ENCODE results near the gene PATJ.
A peak's percentile ranks its signal among the peaks of the same experiment; 100 is the strongest.
"Not testable (repeated sequence)": the region's sequence is repeated elsewhere in the genome, so short reads cannot be mapped to it uniquely, and the experiment has no call there.

Gene PATJ

GRCh38 chr1:61950418-61950817, 208.1 kb downstream of the PATJ start:
- no peak for DNase-seq (ENCODE audit: insufficient read length, low spot score)
- TF ChIP-seq POLR2A (IDR thresholded peaks at IDR 0.05; ENCODE audit: low read depth, low read length), result no peak
- peak; percentile 82 for FAIRE-seq

- FAIRE-seq, result peak; percentile 60
- no peak for DNase-seq (ENCODE audit: insufficient read length, low spot score)
- no peak for TF ChIP-seq POLR2A (IDR thresholded peaks at IDR 0.05; ENCODE audit: low read depth, low read length)
Measured at GRCh38 chr1:61951731-61952580, 209.7 kb downstream of the PATJ start.

GRCh38 chr1:61952675-61953074, 210.4 kb downstream of the PATJ start:
- TF ChIP-seq POLR2A (IDR thresholded peaks at IDR 0.05; ENCODE audit: low read depth, low read length), result no peak
- no peak for FAIRE-seq
- DNase-seq (ENCODE audit: insufficient read length, low spot score), result no peak

- FAIRE-seq, result no peak
- DNase-seq (ENCODE audit: insufficient read length, low spot score), result no peak
Measured at GRCh38 chr1:61953076-61953789, 211.0 kb downstream of the PATJ start.

GRCh38 chr1:61953790-61954150, 211.5 kb downstream of the PATJ start:
- FAIRE-seq (no peak), DNase-seq (ENCODE audit: insufficient read length, low spot score) (no peak)
- no peak for TF ChIP-seq POLR2A (IDR thresholded peaks at IDR 0.05; ENCODE audit: low read depth, low read length)

More at GRCh38 chr1:61953076-61953789, 211.0 kb downstream of the PATJ start:
- no peak for TF ChIP-seq POLR2A (IDR thresholded peaks at IDR 0.05; ENCODE audit: low read depth, low read length)

- DNase-seq (ENCODE audit: insufficient read length, low spot score) (no peak), FAIRE-seq (no peak)
- TF ChIP-seq POLR2A (IDR thresholded peaks at IDR 0.05; ENCODE audit: low read depth, low read length), result no peak
Measured at GRCh38 chr1:61955261-61955660, 213.0 kb downstream of the PATJ start.

- DNase-seq (ENCODE audit: insufficient read length, low spot score) (no peak), FAIRE-seq (no peak)
- TF ChIP-seq POLR2A (IDR thresholded peaks at IDR 0.05; ENCODE audit: low read depth, low read length), result no peak
Measured at GRCh38 chr1:61956016-61956645, 213.9 kb downstream of the PATJ start.

GRCh38 chr1:61956784-61957183, 214.5 kb downstream of the PATJ start:
- TF ChIP-seq POLR2A (IDR thresholded peaks at IDR 0.05; ENCODE audit: low read depth, low read length), result no peak
- DNase-seq (ENCODE audit: insufficient read length, low spot score) (no peak), FAIRE-seq (no peak)

GRCh38 chr1:61961009-61961408, 218.7 kb downstream of the PATJ start:
- no peak for TF ChIP-seq POLR2A (IDR thresholded peaks at IDR 0.05; ENCODE audit: low read depth, low read length)
- FAIRE-seq, result no peak
- no peak for DNase-seq (ENCODE audit: insufficient read length, low spot score)

- no peak for DNase-seq (ENCODE audit: insufficient read length, low spot score)
- TF ChIP-seq POLR2A (IDR thresholded peaks at IDR 0.05; ENCODE audit: low read depth, low read length), result no peak
- no peak for FAIRE-seq
Measured at GRCh38 chr1:61962631-61963030, 220.4 kb downstream of the PATJ start.

GRCh38 chr1:61966450-61967225, 224.4 kb downstream of the PATJ start:
- FAIRE-seq; DNase-seq (ENCODE audit: insufficient read length, low spot score): not testable (repeated sequence)

- DNase-seq (ENCODE audit: insufficient read length, low spot score), result no peak
- no peak for TF ChIP-seq POLR2A (IDR thresholded peaks at IDR 0.05; ENCODE audit: low read depth, low read length)
- no peak for FAIRE-seq
Measured at GRCh38 chr1:61967750-61968149, 225.5 kb downstream of the PATJ start.

GRCh38 chr1:61968869-61969268, 226.6 kb downstream of the PATJ start:
- no peak for TF ChIP-seq POLR2A (IDR thresholded peaks at IDR 0.05; ENCODE audit: low read depth, low read length)
- DNase-seq (ENCODE audit: insufficient read length, low spot score) (no peak), FAIRE-seq (no peak)
